ACHN (cell line): ENCODE measurements around the gene LAMP5.

Experiments
- DNase-seq: peaks from one replicate; pipeline ENCODE4 v3.0.0-alpha.2; 2015
- in situ Hi-C: cut with HindIII; loops from 2 replicates; pipeline ENCODE4 v1.10.0; 2017; ENCODE audit warnings: low sequenced_read_pairs, low pct_ligation_motif_present, low pct_unique_long_range_greater_than_20kb

The LAMP5 gene

DNA sequence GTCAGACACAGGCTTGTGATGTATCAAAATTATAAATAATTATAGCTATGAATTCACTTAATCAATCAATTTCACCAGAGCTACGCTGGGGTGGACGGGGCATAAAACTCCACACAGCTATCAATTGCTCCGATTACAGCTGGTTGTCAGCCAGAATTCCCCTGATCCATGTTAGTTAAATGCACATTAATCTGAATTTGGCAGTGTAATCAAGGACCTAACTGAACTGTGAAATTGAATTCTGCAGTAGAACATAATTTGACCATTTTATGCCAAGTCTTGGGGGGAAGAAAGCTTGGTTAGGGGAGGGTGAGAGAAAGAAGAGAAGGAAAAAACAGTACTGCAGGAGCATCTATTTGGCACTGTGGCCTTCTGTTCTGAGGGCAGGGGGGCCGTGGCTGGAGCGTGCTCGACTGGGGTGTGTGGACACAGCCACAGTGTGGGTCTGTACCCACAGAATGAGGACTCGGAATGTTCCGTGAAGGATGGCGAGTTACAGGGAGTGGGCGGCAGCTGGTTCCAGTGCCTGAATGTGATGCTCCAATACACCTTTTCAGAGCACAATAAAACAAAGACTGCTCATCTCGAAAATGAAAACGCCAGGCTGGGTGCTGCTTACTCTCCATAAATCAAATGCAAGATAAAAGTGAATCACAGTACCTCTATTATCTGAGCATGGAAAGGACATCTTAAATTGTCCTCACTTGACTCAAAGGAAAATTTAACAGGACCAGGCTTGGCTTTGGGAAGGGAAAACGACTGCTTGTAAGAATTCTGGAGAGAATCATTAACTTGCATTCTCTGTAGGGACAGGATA lies 59.2 kb downstream of the LAMP5 start:
- DNase-seq, result no peak
- in situ Hi-C loops, result no loop called here

DNA sequence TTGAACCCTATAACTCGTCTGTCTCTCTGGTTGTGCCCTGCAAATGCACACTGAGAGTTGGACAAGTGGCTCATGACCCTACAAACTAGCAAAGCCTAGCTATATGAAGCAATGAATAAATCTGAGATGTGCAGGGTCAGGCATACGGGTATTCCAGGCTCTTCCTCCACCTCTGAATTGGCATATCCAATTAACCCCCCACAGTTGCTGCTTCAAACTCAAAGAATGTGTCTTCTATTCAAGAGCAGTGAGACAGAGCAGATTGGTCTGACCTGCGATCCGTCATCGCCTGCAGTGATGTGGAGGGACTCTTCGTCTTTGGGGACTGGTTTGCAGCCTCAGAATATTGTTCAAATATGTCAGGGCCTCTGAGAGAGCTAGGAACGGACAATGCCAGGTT lies 59.8 kb downstream of the LAMP5 start:
- in situ Hi-C loops, result no loop called here
- DNase-seq, result no peak

DNA sequence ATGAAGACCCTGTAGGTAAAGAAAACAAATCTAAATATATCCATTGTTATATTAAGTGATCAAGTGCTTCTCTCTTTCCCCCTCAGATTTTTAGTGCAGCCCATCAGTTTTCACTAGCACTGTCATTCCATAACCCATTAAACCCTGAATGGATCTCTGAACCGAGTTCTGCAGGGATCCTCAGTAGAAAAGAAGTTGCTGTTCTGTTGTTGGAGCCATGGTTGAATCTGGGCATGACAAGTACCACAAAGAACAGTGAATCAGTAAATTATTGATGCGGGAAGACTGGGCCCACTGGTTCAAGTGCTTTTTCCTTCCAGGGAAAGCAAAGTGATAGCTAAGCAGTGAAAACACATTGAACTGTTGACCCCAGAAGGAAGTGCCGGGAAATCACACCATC lies 60.4 kb downstream of the LAMP5 start:
- DNase-seq, result no peak
- in situ Hi-C loops, result no loop called here

DNA sequence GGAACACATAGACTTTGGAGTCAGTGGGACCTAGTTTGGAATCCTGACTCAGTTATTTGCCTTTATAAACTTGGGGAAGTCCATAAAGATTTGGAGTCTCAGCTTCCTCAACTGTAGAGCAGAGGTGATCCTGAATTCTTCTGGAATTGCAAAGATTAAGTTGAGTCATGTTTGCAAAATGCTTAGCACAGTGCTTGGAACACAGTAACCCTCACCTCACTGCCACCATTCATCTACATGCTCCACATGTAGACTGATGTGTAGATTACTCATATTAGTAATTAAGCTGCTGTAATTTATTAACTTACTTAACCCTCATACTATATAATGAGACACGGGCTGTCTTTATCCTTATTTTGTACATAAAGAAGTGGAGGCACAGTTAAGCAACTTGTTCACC lies 61.4 kb downstream of the LAMP5 start:
- in situ Hi-C loops, result no loop called here
- DNase-seq, result no peak

DNA sequence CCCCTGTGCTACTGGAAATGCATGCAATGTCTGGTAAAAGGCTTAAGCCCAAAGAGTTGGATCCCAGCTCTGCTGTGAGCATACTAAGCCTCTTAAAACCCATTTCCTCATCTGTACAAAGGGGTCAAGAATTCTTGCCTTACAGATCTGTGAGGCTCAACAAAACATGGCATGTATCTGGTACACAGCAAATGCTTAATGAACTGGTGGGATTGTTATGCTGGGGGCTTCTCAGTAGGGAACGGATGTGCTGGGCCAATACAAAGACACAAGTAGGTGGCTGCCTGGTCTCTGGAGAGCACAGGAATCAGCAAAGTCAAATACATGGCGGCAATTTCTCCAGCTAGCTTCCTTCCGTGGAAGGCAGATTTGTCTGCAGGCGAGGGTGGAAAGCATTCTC lies 62.3 kb downstream of the LAMP5 start:
- DNase-seq, result no peak
- in situ Hi-C loops, result no loop called here

DNA sequence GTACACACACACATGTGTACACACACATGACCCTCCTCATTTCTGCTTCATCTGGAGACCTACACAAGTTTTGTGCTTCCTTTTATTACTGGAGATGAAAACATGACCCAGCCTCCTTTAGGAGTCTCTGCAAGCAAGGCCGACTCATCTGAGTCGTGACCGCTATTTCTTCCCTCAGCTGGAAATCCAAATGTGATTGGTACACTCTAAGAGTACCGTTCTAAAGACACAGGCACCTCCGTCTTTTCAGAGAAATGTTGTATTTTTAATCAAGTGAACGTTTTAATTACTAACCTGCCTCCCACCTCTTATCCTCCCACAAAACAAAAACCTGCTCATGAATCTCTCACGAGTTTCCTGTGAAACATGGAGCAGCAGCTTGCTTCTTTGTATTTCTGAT lies 63.0 kb downstream of the LAMP5 start:
- DNase-seq, result no peak
- in situ Hi-C loops, result no loop called here

DNA sequence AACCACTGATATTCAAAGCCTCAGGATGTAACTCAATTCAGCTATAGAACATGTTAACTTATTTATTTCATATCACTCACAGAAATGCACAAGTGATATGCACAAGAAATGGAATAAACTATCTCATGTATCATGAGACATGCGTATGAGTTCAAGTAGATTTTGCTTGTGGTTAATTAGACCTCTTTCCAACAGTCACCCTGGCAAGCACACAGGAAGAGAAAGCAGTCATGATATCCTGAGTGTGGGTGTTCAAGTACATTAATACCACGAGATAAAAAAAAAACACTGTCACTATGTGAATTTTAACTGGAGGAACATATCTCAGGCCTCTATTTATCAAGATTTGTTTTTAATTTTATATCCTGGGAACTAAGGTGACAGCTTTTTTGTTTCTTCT lies 64.2 kb downstream of the LAMP5 start:
- in situ Hi-C loops, result no loop called here
- DNase-seq, result no peak
